Measurements from ENCODE around the gene IVNS1ABP. TPM values are rescaled to one million over a fixed set of nuclear protein-coding genes. Genes with fewer than 3 reads are reported as not detected.

The IVNS1ABP gene
- total and polyA plus RNA-seq, 2 donors (not counting 3 experiments of a cell fraction or from before 2014, with no cell fraction given): 26.3 to 81.6 TPM

- no peak overlapping the region for H3K9ac ChIP-seq (replicated peaks; ENCODE audit: extremely low read depth, insufficient read depth, low read length)
- intact Hi-C loops (cut with micrococcal nuclease): no loop called here
- no peak overlapping the region for H2AFZ ChIP-seq (ENCODE audit: low read depth, low read length)
- H3K27ac ChIP-seq (ENCODE audit: insufficient read depth, low read depth, low read length): no peak overlapping the region
- H3K27me3 ChIP-seq (ENCODE audit: control insufficient read depth in 2 of 2, insufficient read depth in 2 of 2, low read length in 2 of 2): no peaks in the 10 kb centered on the region
- no peaks in the 10 kb centered on the region for H3K79me2 ChIP-seq (ENCODE audit: control insufficient read depth, insufficient read depth, low read length)
- no peaks in the 10 kb centered on the region for H3K9me1 ChIP-seq (replicated peaks; ENCODE audit: control insufficient read depth, extremely low read depth, insufficient read depth, low read length)
- no peak overlapping the region for H3K4me2 ChIP-seq (ENCODE audit: insufficient read depth, low read length)
- H3K36me3 ChIP-seq (ENCODE audit: control insufficient read depth in 2 of 2, extremely low read depth in 1 of 2, insufficient read depth in 2 of 2, low read length in 2 of 2): no peaks in the 10 kb centered on the region
- POLR2A ChIA-PET: no interaction called here
- no peak overlapping the region for H3K4me3 ChIP-seq (replicated peaks in 1 of 3; ENCODE audit: insufficient read depth in 1 of 3, low read depth in 1 of 3, low read length in 3 of 3)
- FAIRE-seq (no peak), DNase-seq (ENCODE audit: low read depth, low spot score) (no peak)
- peaks cover 2% of the 10 kb centered on the region for H3K4me1 ChIP-seq (ENCODE audit: control insufficient read depth, extremely low read depth, insufficient read depth, low read length)
- BruUV-seq (replicated peaks): no TSS peak
- dilution Hi-C loops (cut with MboI; ENCODE audit: extremely low pct_ligation_motif_present, low sequenced_read_pairs): no loop called here
- no peaks in the 10 kb centered on the region for H4K20me1 ChIP-seq (replicated peaks; ENCODE audit: control insufficient read depth, extremely low read depth, insufficient read depth, low read length)
- H3K9me3 ChIP-seq (replicated peaks; ENCODE audit: control insufficient read depth, insufficient read depth, low read length): no peaks in the 10 kb centered on the region
- TF ChIP-seq POLR2AphosphoS5 (IDR thresholded peaks at IDR 0.05; ENCODE audit: insufficient read depth, low read depth, low read length): no peak
- no peak for TF ChIP-seq POLR2A (IDR thresholded peaks at IDR 0.05; ENCODE audit: low read depth, low read length)
- no peak for TF ChIP-seq FOS (IDR thresholded peaks at IDR 0.05; ENCODE audit: borderline replicate concordance, insufficient read depth, low read length)
- no peak for TF ChIP-seq GATA2 (IDR thresholded peaks at IDR 0.05; ENCODE audit: insufficient read depth, insufficient read length, low read depth, low read length)
- no peak for TF ChIP-seq EZH2 (IDR thresholded peaks at IDR 0.05; ENCODE audit: borderline replicate concordance, low read depth, low read length, severe bottlenecking)
- TF ChIP-seq, protein P1, sequence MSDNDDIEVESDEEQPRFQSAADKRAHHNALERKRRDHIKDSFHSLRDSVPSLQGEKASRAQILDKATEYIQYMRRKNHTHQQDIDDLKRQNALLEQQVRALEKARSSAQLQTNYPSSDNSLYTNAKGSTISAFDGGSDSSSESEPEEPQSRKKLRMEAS (IDR thresholded peaks at IDR 0.05; ENCODE audit: insufficient read depth, insufficient read length): no peak
- no peak for TF ChIP-seq MYC (IDR thresholded peaks at IDR 0.05; ENCODE audit: low read depth, low read length)
- TF ChIP-seq CTCF (IDR thresholded peaks at IDR 0.05; ENCODE audit: extremely low read depth in 1 of 2, insufficient read depth in 1 of 2, low read depth in 1 of 2, low read length in 2 of 2): no peak
- no peak for TF ChIP-seq JUN (IDR thresholded peaks at IDR 0.05; ENCODE audit: borderline replicate concordance, insufficient read depth, insufficient read length, low read depth)
- CTCF ChIA-PET: interaction anchor here (1.1 to 2.3 kb wide), 2 partner anchors 12 to 400 kb away, joined by 3 to 6 read pairs; no protein-coding TSS in a partner anchor
Observed at GRCh38 chr1:185280589-185280988, 36.5 kb downstream of the IVNS1ABP start.

All from endothelial cell of umbilical vein (primary cell).